ENCODE data around the gene SLC25A15. TPM values are rescaled to one million over a fixed set of nuclear protein-coding genes. Genes with fewer than 3 reads are reported as not detected.
A peak's percentile ranks its signal among the peaks of the same experiment; 100 is the strongest.

Gene SLC25A15
- total and polyA plus RNA-seq, 8 donors, result 0.58 to 12.6 (median 7.3) TPM; not detected in 1

DNA sequence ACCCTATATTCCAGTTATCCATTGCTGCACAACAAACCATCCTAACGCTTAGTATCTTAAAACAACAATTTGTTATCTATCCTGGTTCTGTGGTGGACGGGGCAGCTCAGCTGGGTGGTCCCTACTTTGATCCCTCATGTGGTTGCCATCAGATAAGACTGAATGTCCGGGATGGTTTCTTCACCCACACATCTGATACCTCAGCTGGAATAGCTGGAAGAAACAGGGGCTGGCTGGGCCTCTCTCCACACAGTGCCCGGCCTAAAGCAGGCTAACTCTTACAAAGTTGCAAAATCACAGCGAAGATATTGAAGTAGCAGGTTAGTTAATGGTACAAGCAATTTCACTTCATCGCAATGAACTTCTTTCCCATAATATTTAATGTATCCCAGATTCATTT is 14.7 kb upstream of the SLC25A15 start:
- no peaks in the 10 kb centered on the region for H3K9me3 ChIP-seq
- WGBS, 5 donors, result 63 to 69% (median 68%) methylated on average over 6 of the region's 6 CpGs
- intact Hi-C loops (cut with DNase I; ENCODE audit: low total_unique reads), result no loop called here
- H3K27me3 ChIP-seq, result no peaks in the 10 kb centered on the region
- H3K4me1 ChIP-seq, result peaks cover 5 to 18% (median 12%) of the 10 kb centered on the region in 4 donors
- no peaks in the 10 kb centered on the region for H3K36me3 ChIP-seq
- TF ChIP-seq, protein P1, sequence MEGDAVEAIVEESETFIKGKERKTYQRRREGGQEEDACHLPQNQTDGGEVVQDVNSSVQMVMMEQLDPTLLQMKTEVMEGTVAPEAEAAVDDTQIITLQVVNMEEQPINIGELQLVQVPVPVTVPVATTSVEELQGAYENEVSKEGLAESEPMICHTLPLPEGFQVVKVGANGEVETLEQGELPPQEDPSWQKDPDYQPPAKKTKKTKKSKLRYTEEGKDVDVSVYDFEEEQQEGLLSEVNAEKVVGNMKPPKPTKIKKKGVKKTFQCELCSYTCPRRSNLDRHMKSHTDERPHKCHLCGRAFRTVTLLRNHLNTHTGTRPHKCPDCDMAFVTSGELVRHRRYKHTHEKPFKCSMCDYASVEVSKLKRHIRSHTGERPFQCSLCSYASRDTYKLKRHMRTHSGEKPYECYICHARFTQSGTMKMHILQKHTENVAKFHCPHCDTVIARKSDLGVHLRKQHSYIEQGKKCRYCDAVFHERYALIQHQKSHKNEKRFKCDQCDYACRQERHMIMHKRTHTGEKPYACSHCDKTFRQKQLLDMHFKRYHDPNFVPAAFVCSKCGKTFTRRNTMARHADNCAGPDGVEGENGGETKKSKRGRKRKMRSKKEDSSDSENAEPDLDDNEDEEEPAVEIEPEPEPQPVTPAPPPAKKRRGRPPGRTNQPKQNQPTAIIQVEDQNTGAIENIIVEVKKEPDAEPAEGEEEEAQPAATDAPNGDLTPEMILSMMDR (IDR thresholded peaks at IDR 0.05), result no peak
- TF ChIP-seq EP300 (IDR thresholded peaks at IDR 0.05) (no peak), POLR2AphosphoS5 (IDR thresholded peaks at IDR 0.05) (no peak), POLR2A (IDR thresholded peaks at IDR 0.05) (no peak)
- no peak overlapping the region for H3K27ac ChIP-seq
- no peak for DNase-seq
- no peak overlapping the region for H3K4me3 ChIP-seq

DNA sequence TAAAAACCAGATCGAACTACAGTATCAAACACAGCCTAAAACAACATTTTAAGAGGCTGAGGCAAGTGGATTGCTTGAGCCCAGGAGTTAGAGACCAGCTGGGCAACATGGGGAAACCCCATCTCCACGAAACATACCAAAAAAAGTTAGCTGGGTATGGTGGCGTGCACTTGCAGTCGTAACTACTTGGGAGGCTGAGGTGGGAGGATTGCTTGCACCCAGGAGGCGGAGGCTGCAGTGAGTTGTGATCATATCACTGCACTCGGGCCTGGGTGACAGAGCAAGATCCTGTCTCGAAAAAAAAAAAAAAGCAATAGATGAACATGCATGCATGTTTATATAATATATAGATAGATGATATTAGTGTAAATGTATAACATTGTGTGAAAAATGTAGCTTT is 13.2 kb upstream of the SLC25A15 start:
- no peaks in the 10 kb centered on the region for H3K36me3 ChIP-seq
- WGBS, 5 donors, result 77 to 80% (median 77%) methylated on average over 7 of the region's 7 CpGs
- DNase-seq, result no peak
- TF ChIP-seq POLR2A (IDR thresholded peaks at IDR 0.05), result no peak
- TF ChIP-seq, protein P1 (IDR thresholded peaks at IDR 0.05), result no peak
- no peak for TF ChIP-seq EP300 (IDR thresholded peaks at IDR 0.05)
- no peak for TF ChIP-seq POLR2AphosphoS5 (IDR thresholded peaks at IDR 0.05)
- H3K9me3 ChIP-seq, result no peaks in the 10 kb centered on the region
- H3K4me3 ChIP-seq, result no peak overlapping the region
- peaks cover 0 to 17% (median 8%) of the 10 kb centered on the region in 4 donors for H3K4me1 ChIP-seq
- peak overlapping the region in 2 of 5 donors; percentile 33 to 62 for H3K27ac ChIP-seq
- H3K27me3 ChIP-seq, result no peaks in the 10 kb centered on the region
- intact Hi-C loops (cut with DNase I; ENCODE audit: low total_unique reads), result no loop called here

DNA sequence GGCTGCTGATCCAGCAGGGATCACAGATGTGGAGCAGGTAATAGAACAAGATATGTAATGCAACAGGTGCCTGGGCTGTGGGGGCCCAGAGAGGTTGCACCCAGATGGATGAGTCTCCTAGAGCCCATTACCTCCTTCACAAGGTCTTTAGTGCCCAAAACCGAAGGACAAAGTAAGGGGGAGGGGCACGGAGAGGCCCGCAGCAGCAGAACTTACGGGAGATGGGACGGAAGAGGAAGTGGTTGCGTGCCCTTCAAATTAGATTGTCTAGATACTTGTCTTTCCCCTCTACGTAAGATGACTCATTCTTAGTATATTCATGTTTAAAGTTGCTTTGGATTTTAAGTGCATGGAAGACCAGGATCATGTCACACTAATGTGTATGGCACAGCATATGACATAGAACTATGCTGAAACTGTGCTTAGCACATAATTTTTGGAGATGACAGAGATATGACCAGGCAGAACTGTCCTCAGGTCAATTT is 12.7 kb upstream of the SLC25A15 start:
- TF ChIP-seq, protein P1 (IDR thresholded peaks at IDR 0.05), result no peak
- TF ChIP-seq POLR2A (IDR thresholded peaks at IDR 0.05) (no peak), EP300 (IDR thresholded peaks at IDR 0.05) (no peak), POLR2AphosphoS5 (IDR thresholded peaks at IDR 0.05) (no peak)
- 41 to 67% (median 47%) methylated on average over 7 of the region's 7 CpGs for WGBS, 5 donors

DNA sequence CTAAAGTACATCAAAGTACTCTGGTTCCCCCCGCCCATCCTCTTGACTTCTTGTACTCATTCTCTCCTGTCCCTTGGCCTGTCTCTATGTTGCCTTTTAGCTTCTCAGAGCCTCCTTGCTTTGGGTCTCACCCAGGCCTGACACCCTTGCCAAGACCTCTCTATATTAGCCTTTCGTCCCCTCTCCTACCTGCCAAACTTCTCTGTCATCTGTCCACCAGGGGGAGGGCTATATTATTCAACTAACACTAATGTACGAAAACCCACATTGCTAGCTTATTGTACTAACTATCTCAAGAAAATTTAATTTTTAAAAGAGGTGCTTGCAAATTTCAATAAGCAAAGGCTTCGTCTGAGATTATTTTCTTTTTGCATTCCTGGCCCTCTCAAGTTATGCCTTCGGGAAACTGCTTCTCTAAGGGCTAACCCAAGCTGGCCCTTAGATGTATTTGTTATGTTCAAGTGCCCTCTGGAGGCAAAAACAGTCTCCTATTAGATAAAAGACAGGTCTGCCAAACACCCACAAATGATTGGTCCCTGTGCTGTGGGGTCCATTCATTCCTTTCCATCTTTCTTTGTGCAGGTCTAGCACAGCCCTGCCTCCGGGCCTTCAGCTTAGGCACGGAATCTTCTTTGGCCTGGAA is 12.1 kb upstream of the SLC25A15 start:
- intact Hi-C loops (cut with DNase I; ENCODE audit: low total_unique reads), result no loop called here
- Histone ChIP-seq H3K27me3 (no peaks in the 10 kb centered on the region), H3K4me1 (peaks cover 0 to 12% (median 8%) of the 10 kb centered on the region in 4 donors), H3K9me3 (no peaks in the 10 kb centered on the region), H3K36me3 (no peaks in the 10 kb centered on the region), H3K27ac (peak overlapping the region in 4 of 5 donors; percentile 50 to 62 (median 54)), H3K4me3 (peak overlapping the region in 3 of 4 donors; percentile 12 to 27 (median 15))
- peak in 1 of 2 donors; percentile 78 for DNase-seq
- TF ChIP-seq POLR2A (IDR thresholded peaks at IDR 0.05), result no peak
- no peak for TF ChIP-seq POLR2AphosphoS5 (IDR thresholded peaks at IDR 0.05)
- TF ChIP-seq, protein P1 (IDR thresholded peaks at IDR 0.05), result peak in 5 of 7 experiments; percentile 30 to 75 (median 67)
- 9 to 19% (median 15%) methylated on average over 7 of the region's 7 CpGs for WGBS, 5 donors

More for the DNA sequence above, 12.7 kb upstream of the SLC25A15 start:
- peak in 1 of 2 donors; percentile 52 for DNase-seq
- Histone ChIP-seq H3K27me3 (no peaks in the 10 kb centered on the region), H3K36me3 (no peaks in the 10 kb centered on the region), H3K4me3 (no peak overlapping the region), H3K9me3 (no peaks in the 10 kb centered on the region), H3K4me1 (peaks cover 0 to 16% (median 8%) of the 10 kb centered on the region in 4 donors), H3K27ac (peak overlapping the region in 4 of 5 donors; percentile 50 to 62 (median 54))
- intact Hi-C loops (cut with DNase I; ENCODE audit: low total_unique reads), result no loop called here
